ENCODE measurements around the gene ZNF256. TPM values are rescaled to one million over a fixed set of nuclear protein-coding genes. Genes with fewer than 3 reads are reported as not detected.

ZNF256 gene
- total RNA-seq, 1 experiment from 2014 or later: not detected

DNA sequence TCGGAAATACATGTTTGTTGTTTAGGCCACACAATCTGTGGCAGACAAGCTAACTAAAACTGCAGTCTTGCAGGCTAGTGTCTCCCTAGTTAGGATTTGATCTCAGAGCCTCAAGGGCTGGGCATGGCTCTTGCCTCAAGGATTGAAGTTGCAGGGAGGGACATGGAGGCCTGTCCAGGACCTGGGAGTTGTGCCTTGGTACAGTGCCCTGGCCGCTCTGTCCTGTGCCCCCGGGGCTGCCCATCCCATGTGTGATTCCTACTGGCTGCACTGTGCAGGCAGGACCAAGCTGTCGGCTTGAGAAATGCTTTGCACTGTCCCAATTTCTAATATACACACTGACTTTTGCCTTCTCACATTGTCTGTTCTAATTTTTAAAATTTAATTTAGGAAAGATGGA, 7.5 kb upstream of the ZNF256 start:
- peaks cover 0 to 20% of the 10 kb centered on the region in 2 experiments; a peak in 2 of 4 replicates for H3K9me3 ChIP-seq (ENCODE audit: control insufficient read depth in 1 of 2, insufficient read depth in 1 of 2, low read depth in 1 of 2, low read length in 2 of 2)
- H4K20me1 ChIP-seq (ENCODE audit: insufficient read depth): no peaks in the 10 kb centered on the region
- DNase-seq (ENCODE audit: low read depth, low spot score): no peak
- intact Hi-C loops (cut with micrococcal nuclease): no loop called here
- no peak overlapping the region for H3K27ac ChIP-seq (ENCODE audit: low read depth, low read length)
- no peak overlapping the region for H3K9ac ChIP-seq (ENCODE audit: low read length)
- TF ChIP-seq SP1 (IDR thresholded peaks at IDR 0.05; ENCODE audit: low read depth): no peak
- TF ChIP-seq SIN3A (IDR thresholded peaks at IDR 0.05; ENCODE audit: low read depth): no peak
- TF ChIP-seq MAX (IDR thresholded peaks at IDR 0.05): no peak
- no peak for TF ChIP-seq TCF7L2 (IDR thresholded peaks at IDR 0.05; ENCODE audit: borderline replicate concordance, extremely low read depth, insufficient read depth, insufficient read length)
- TF ChIP-seq EZH2 (IDR thresholded peaks at IDR 0.05): no peak
- no peak for TF ChIP-seq SRF (IDR thresholded peaks at IDR 0.05; ENCODE audit: low read depth)
- no peak for TF ChIP-seq CEBPB (IDR thresholded peaks at IDR 0.05; ENCODE audit: low read depth)
- no peak for TF ChIP-seq FOSL1 (IDR thresholded peaks at IDR 0.05; ENCODE audit: low read depth)
- no peak for TF ChIP-seq YY1 (IDR thresholded peaks at IDR 0.05; ENCODE audit: extremely low read depth, insufficient replicate concordance, low read depth, low read length)
- TF ChIP-seq ZNF274 (IDR thresholded peaks at IDR 0.05; ENCODE audit: low read depth, low read length): no peak
- H3K27me3 ChIP-seq (ENCODE audit: insufficient read depth, low read length): no peaks in the 10 kb centered on the region
- H3K4me3 ChIP-seq (replicated peaks in 1 of 2; ENCODE audit: low read depth in 1 of 2, low read length in 2 of 2): no peak overlapping the region
- H3K4me2 ChIP-seq (ENCODE audit: low read length): no peak overlapping the region
- ATAC-seq: no peak
- ChIA-PET CTCF (no interaction called here), POLR2A (no interaction called here), RAD21 (ENCODE audit: low non-redundant PET in 1 of 2, low total read pairs in 2 of 2, uncharacterized antibody in 2 of 2, unreplicated experiment in 2 of 2) (no interaction called here)
- no peaks in the 10 kb centered on the region for H3K79me2 ChIP-seq (ENCODE audit: insufficient read depth, low read length)
- H3K36me3 ChIP-seq (ENCODE audit: control insufficient read depth in 1 of 2, insufficient read depth in 2 of 2, low read length in 2 of 2): no peaks in the 10 kb centered on the region
- no peak overlapping the region for H2AFZ ChIP-seq (ENCODE audit: low read depth, low read length, poor library complexity, severe bottlenecking)
- no peaks in the 10 kb centered on the region for H3K4me1 ChIP-seq (ENCODE audit: control insufficient read depth in 1 of 2, insufficient read depth in 2 of 2, low read length in 2 of 2)
- no TSS peak for BruUV-seq (replicated peaks)
- no peaks in the 10 kb centered on the region for H3K9me2 ChIP-seq (ENCODE audit: insufficient read depth)

GRCh38 chr19:57949702-57950101, 2.2 kb upstream of the ZNF256 start:
- no peaks in the 10 kb centered on the region for H4K20me1 ChIP-seq (ENCODE audit: insufficient read depth)
- RAD21 ChIA-PET (ENCODE audit: low non-redundant PET in 1 of 2, low total read pairs in 2 of 2, uncharacterized antibody in 2 of 2, unreplicated experiment in 2 of 2): no interaction called here
- no peaks in the 10 kb centered on the region for H3K9me2 ChIP-seq (ENCODE audit: insufficient read depth)
- peaks cover 0 to 20% of the 10 kb centered on the region in 2 experiments; a peak in 2 of 4 replicates for H3K9me3 ChIP-seq (ENCODE audit: control insufficient read depth in 1 of 2, insufficient read depth in 1 of 2, low read depth in 1 of 2, low read length in 2 of 2)
- no TSS peak for BruUV-seq (replicated peaks)
- no peaks in the 10 kb centered on the region for H3K36me3 ChIP-seq (ENCODE audit: control insufficient read depth in 1 of 2, insufficient read depth in 2 of 2, low read length in 2 of 2)
- H3K79me2 ChIP-seq (ENCODE audit: insufficient read depth, low read length): no peaks in the 10 kb centered on the region
- ATAC-seq (no peak), DNase-seq (ENCODE audit: low read depth, low spot score) (no peak)
- CTCF ChIA-PET: no interaction called here
- H2AFZ ChIP-seq (ENCODE audit: low read depth, low read length, poor library complexity, severe bottlenecking): no peak overlapping the region
- POLR2A ChIA-PET: no interaction called here
- no peak overlapping the region for H3K4me2 ChIP-seq (ENCODE audit: low read length)
- H3K27me3 ChIP-seq (ENCODE audit: insufficient read depth, low read length): no peaks in the 10 kb centered on the region
- no peaks in the 10 kb centered on the region for H3K4me1 ChIP-seq (ENCODE audit: control insufficient read depth in 1 of 2, insufficient read depth in 2 of 2, low read length in 2 of 2)
- intact Hi-C loops (cut with micrococcal nuclease): no loop called here
- H3K4me3 ChIP-seq (replicated peaks in 1 of 2; ENCODE audit: low read depth in 1 of 2, low read length in 2 of 2): no peak overlapping the region
- no peak overlapping the region for H3K27ac ChIP-seq (ENCODE audit: low read depth, low read length)
- no peak overlapping the region for H3K9ac ChIP-seq (ENCODE audit: low read length)
- no peak for TF ChIP-seq ELF1 (IDR thresholded peaks at IDR 0.05; ENCODE audit: borderline replicate concordance, low read depth)
- TF ChIP-seq SIN3A (IDR thresholded peaks at IDR 0.05; ENCODE audit: low read depth): no peak
- TF ChIP-seq CBX3 (IDR thresholded peaks at IDR 0.05; ENCODE audit: low read depth): no peak
- TF ChIP-seq MAX (IDR thresholded peaks at IDR 0.05): no peak
- TF ChIP-seq YY1 (IDR thresholded peaks at IDR 0.05; ENCODE audit: extremely low read depth, insufficient replicate concordance, low read depth, low read length): no peak
- no peak for TF ChIP-seq EZH2 (IDR thresholded peaks at IDR 0.05)
- no peak for TF ChIP-seq TCF7L2 (IDR thresholded peaks at IDR 0.05; ENCODE audit: borderline replicate concordance, extremely low read depth, insufficient read depth, insufficient read length)
- TF ChIP-seq RAD21 (IDR thresholded peaks at IDR 0.05; ENCODE audit: low read depth): no peak
- no peak for TF ChIP-seq CEBPB (IDR thresholded peaks at IDR 0.05; ENCODE audit: low read depth)
- no peak for TF ChIP-seq EGR1 (IDR thresholded peaks at IDR 0.05; ENCODE audit: low read depth)
- TF ChIP-seq, protein P1, sequence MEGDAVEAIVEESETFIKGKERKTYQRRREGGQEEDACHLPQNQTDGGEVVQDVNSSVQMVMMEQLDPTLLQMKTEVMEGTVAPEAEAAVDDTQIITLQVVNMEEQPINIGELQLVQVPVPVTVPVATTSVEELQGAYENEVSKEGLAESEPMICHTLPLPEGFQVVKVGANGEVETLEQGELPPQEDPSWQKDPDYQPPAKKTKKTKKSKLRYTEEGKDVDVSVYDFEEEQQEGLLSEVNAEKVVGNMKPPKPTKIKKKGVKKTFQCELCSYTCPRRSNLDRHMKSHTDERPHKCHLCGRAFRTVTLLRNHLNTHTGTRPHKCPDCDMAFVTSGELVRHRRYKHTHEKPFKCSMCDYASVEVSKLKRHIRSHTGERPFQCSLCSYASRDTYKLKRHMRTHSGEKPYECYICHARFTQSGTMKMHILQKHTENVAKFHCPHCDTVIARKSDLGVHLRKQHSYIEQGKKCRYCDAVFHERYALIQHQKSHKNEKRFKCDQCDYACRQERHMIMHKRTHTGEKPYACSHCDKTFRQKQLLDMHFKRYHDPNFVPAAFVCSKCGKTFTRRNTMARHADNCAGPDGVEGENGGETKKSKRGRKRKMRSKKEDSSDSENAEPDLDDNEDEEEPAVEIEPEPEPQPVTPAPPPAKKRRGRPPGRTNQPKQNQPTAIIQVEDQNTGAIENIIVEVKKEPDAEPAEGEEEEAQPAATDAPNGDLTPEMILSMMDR (IDR thresholded peaks at IDR 0.05 in 2 of 3, conservative IDR thresholded peaks at IDR 0.05 in 1 of 3; ENCODE audit: borderline replicate concordance in 1 of 3, insufficient read depth in 1 of 3, low read depth in 2 of 3, low read length in 2 of 3): no peak
- TF ChIP-seq, protein P2, sequence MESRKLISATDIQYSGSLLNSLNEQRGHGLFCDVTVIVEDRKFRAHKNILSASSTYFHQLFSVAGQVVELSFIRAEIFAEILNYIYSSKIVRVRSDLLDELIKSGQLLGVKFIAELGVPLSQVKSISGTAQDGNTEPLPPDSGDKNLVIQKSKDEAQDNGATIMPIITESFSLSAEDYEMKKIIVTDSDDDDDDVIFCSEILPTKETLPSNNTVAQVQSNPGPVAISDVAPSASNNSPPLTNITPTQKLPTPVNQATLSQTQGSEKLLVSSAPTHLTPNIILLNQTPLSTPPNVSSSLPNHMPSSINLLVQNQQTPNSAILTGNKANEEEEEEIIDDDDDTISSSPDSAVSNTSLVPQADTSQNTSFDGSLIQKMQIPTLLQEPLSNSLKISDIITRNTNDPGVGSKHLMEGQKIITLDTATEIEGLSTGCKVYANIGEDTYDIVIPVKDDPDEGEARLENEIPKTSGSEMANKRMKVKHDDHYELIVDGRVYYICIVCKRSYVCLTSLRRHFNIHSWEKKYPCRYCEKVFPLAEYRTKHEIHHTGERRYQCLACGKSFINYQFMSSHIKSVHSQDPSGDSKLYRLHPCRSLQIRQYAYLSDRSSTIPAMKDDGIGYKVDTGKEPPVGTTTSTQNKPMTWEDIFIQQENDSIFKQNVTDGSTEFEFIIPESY (IDR thresholded peaks at IDR 0.05; ENCODE audit: extremely low read depth, insufficient replicate concordance, low read length): no peak
